HepG2 (cell line): ENCODE data around the gene ATG16L2.

Experiments
- ASH2L ChIP-seq: fragments of 300-600, 200-600 bp; sonication (generic); IDR thresholded peaks from 2 replicates; pipeline ENCODE4 v1.7.0; 2017; ENCODE audit warnings: low read depth, mild to moderate bottlenecking, moderate library complexity, mixed read lengths, low read length; ENCODE audit not compliant: insufficient read length
- E2F1 ChIP-seq: sonication (generic); formaldehyde crosslinking; IDR thresholded peaks from 2 replicates; pipeline ENCODE4 v1.5.0; 2020; ENCODE audit warnings: missing genetic modification reagents
- EP300 ChIP-seq, 3 experiments: sonication (generic) in 1 of 3; formaldehyde crosslinking in 1 of 3; IDR thresholded peaks; 2 replicates each; pipeline versions ENCODE4 v1.5.1 to v1.6.1; 2011 to 2020; ENCODE audit warnings: low read depth in 2 of 3, low read length in 2 of 3, borderline replicate concordance in 1 of 3, improper control_type of control experiment in 1 of 3, mild to moderate bottlenecking in 1 of 3, missing genetic modification reagents in 1 of 3, moderate library complexity in 1 of 3
- EZH2 ChIP-seq: conservative IDR thresholded peaks from 2 replicates; pipeline ENCODE4 v1.6.1; 2012; ENCODE audit warnings: mild to moderate bottlenecking, low read depth, low read length, moderate library complexity
- JUN ChIP-seq: sonication (generic); formaldehyde crosslinking; IDR thresholded peaks from 2 replicates; pipeline ENCODE4 v1.4.0; 2020; ENCODE audit warnings: mild to moderate bottlenecking, missing genetic modification reagents
- MXD1 ChIP-seq: sonication (generic); formaldehyde crosslinking; IDR thresholded peaks from 2 replicates; pipeline ENCODE4 v1.4.0; 2020; ENCODE audit warnings: mild to moderate bottlenecking, missing genetic modification reagents
- NR0B2 ChIP-seq: sonication (generic); formaldehyde crosslinking; IDR thresholded peaks from 2 replicates; pipeline ENCODE4 v1.4.0; 2020; ENCODE audit warnings: mild to moderate bottlenecking, missing genetic modification reagents
- SP5 ChIP-seq: IDR thresholded peaks from 2 replicates; pipeline ENCODE4 v1.6.1; 2016; ENCODE audit warnings: low read depth, borderline replicate concordance
- U2AF2 ChIP-seq: fragments of 200-400 bp; formaldehyde crosslinking; IDR thresholded peaks from 2 replicates; pipeline ENCODE4 v1.6.1; 2017; ENCODE audit warnings: low read depth, mild to moderate bottlenecking, low read length
- ZNF543 ChIP-seq: sonication (generic); formaldehyde crosslinking; IDR thresholded peaks from 2 replicates; pipeline ENCODE4 v1.4.0; 2020; ENCODE audit warnings: mild to moderate bottlenecking, missing genetic modification reagents
- ZNF704 ChIP-seq: sonication (generic); formaldehyde crosslinking; IDR thresholded peaks from 2 replicates; pipeline ENCODE4 v1.8.1; 2023; ENCODE audit warnings: mild to moderate bottlenecking, inconsistent platforms, moderate library complexity, missing genetic modification reagents, borderline replicate concordance
- ZNF780A ChIP-seq: sonication (generic); formaldehyde crosslinking; IDR thresholded peaks from 2 replicates; pipeline ENCODE4 v1.8.0; 2022; ENCODE audit warnings: mild to moderate bottlenecking, missing genetic modification reagents, moderate library complexity
- ZNF83 ChIP-seq: sonication (generic); formaldehyde crosslinking; IDR thresholded peaks from 2 replicates; pipeline ENCODE4 v1.4.0; 2020; ENCODE audit warnings: missing genetic modification reagents, mild to moderate bottlenecking, borderline replicate concordance

GRCh38 chr11:72828081-72828567, 13.9 kb downstream of the ATG16L2 start:
- no peak for TF ChIP-seq ZNF83 (CRISPR knock-in tag)
- no peak for TF ChIP-seq EZH2
- no peak for TF ChIP-seq ZNF780A (CRISPR knock-in tag)
- no peak for TF ChIP-seq U2AF2
- TF ChIP-seq JUN (CRISPR knock-in tag), result no peak
- no peak for TF ChIP-seq EP300 (IDR thresholded peaks at IDR 0.05; ENCODE audit: low read depth in 2 of 2, low read length in 2 of 2)
- TF ChIP-seq EP300 (CRISPR knock-in tag; IDR thresholded peaks at IDR 0.05; ENCODE audit: borderline replicate concordance), result no peak
- no peak for TF ChIP-seq E2F1 (CRISPR knock-in tag)
- TF ChIP-seq ZNF543 (CRISPR knock-in tag), result no peak
- TF ChIP-seq SP5 (CRISPR knock-in tag), result no peak
- no peak for TF ChIP-seq MXD1 (CRISPR knock-in tag)
- TF ChIP-seq ZNF704 (CRISPR knock-in tag), result no peak
- no peak for TF ChIP-seq ASH2L
- no peak for TF ChIP-seq NR0B2 (CRISPR knock-in tag)
